EH (cell line): ENCODE measurements around the gene ZBTB48.
"Not testable (repeated sequence)": the region's sequence is repeated elsewhere in the genome, so short reads cannot be mapped to it uniquely, and the experiment has no call there.

Source experiments
- DNase-seq: peaks from one replicate; pipeline ENCODE4 v3.0.0-alpha.2; 2015; ENCODE audit warnings: low read depth

Gene ZBTB48

GRCh38 chr1:6632588-6633514 is 53.1 kb downstream of the ZBTB48 start:
- DNase-seq, result no peak

GRCh38 chr1:6634371-6635052 is 54.7 kb downstream of the ZBTB48 start:
- DNase-seq, result peak; percentile 36

- no peak for DNase-seq
Measured at GRCh38 chr1:6635161-6635909, 55.5 kb downstream of the ZBTB48 start.

GRCh38 chr1:6635910-6636760 is 56.3 kb downstream of the ZBTB48 start:
- DNase-seq, result peak; percentile 32

DNA sequence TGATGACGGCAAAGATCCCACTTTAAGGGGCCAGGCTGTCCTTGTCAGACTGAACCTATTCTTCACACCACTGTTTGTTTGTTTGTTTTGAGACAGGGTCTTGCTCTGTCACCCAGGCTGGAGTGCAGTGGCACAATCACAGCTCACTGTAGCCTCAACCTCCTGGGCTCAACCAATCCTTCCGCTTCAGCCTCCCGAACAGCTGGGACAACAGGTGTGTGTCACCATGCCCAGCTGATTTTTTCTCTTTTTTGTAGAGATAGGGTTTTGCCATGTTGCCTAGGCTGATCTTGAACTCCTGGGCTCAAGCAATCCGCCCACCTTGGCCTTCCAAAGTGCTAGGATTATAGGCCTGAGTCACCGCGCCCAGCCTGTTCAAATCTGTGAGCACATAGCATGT is 57.0 kb downstream of the ZBTB48 start:
- not testable (repeated sequence) for DNase-seq

GRCh38 chr1:6637770-6638169 is 58.0 kb downstream of the ZBTB48 start:
- no peak for DNase-seq

- no peak for DNase-seq
Measured at GRCh38 chr1:6638226-6638625, 58.4 kb downstream of the ZBTB48 start.
